IPS DF 4.7 (cell line): Measurements from ENCODE around the gene COL18A1.
A peak's percentile ranks its signal among the peaks of the same experiment; 100 is the strongest.
"Not testable (repeated sequence)": the region's sequence is repeated elsewhere in the genome, so short reads cannot be mapped to it uniquely, and the experiment has no call there.

ENCODE experiments used
- DNase-seq: peaks from one replicate; pipeline ENCODE4 v3.0.0-alpha.2; 2013; ENCODE audit warnings: low spot score; ENCODE audit errors: extremely low read depth

The COL18A1 gene

DNA sequence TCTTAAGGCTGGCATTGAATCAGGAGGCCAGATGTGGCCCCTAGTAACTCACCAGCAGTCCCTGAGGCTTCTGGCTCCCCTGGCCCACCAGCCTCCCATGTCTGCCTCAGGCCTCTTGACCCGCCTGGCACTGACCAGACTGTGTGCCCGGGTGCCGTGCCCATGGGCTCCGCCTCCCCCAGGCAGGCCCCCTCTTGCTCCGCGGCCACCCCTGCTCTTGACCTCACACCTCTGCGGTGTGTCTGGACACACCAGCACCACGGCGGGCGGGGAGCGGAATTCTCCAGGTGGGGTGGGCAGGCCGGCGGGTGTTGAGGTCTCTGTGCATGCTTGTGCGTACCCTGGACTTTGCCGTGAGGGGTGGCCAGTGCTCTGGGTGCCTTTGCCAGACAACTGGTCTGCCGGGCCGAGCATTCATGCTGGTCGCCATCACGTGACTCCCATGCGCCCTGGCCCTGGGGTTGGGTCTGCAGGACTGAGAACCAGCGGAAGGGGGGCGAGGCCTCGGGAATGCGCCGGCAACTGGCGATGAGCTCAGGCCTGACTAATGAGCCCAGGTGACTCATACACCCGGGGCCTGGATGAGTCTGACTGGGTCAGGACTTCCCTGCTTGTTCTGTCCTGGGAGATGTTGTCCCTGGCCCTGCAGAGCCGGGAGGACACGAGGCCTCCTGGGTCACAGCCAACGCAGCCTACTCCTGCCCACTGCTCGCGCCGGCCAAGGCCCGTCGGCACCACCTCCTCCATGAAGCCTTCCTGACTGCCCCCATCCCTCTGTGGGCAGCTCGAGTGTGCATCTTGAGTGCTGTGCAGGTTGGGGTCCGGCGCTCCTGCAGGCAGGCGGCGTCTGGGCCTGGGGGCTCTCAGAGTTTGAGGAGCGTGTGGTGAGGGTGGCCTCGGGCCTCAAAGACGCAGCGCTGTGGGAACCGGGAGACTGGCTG, 22.6 kb downstream of the COL18A1 start:
- DNase-seq: no peak

DNA sequence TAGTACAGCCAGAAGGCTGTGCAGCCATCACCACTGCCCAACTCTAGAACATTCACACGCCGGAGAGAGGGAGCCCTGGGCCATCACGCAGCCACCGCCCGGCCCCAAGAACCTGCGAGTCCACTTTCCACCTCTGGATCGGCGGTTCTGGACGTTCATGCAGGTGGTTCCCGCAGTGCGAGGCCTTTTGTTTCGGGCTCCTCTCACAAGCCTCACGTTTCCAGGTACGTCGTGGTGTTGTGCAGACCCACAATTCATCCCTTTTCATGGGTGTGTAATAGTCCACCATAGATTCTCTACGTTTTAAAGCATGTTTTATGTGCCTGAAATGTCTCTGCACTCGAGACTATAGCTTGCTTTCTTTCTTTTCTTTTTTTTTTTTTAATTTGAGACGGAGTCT, 23.6 kb downstream of the COL18A1 start:
- no peak for DNase-seq

DNA sequence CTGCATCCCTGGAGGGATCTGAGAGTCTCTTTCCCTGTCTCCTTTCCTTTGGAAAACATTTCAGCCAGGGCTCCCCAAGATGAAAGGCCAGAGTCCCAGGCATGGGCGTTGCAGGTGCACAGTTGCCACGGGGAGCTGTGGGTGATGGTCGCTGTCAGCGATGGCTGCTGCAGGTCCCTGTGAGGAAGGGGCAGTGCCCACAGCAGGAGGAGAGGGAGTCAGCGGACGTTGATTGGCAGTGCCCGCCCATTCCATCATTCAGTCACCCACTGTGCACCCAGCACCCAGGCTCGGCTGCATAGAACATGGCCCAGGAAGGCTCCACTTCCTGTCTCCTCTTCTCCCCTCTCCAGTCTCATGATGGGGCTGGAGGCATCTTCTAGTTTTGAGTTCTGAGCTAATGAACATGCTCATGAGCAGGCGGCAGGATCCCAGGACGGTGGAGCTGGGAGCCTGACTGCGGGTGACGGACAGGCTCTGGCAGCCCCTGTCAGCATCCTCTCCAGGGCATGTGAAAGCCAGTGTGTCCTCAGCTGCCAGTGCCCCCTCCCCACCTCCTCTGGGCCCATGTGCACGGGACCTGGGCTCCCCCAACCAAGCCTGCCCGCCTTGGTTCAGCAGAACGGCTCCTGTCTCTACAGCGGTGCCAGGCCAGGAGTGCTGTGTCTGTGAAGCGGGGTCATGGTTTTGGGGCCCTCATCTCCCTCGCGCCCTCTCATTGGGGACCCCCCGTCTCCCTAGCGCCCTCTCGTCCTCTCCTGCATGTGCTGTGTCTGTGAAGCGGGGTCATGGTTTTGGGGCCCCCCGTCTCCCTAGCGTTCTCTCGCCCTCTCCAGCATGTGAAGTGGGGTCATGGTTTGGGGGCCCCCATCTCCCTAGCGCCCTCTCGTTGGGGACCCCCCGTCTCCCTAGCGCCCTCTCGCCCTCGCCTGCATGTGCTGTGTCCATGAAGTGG, 24.5 kb downstream of the COL18A1 start:
- DNase-seq: no peak

DNA sequence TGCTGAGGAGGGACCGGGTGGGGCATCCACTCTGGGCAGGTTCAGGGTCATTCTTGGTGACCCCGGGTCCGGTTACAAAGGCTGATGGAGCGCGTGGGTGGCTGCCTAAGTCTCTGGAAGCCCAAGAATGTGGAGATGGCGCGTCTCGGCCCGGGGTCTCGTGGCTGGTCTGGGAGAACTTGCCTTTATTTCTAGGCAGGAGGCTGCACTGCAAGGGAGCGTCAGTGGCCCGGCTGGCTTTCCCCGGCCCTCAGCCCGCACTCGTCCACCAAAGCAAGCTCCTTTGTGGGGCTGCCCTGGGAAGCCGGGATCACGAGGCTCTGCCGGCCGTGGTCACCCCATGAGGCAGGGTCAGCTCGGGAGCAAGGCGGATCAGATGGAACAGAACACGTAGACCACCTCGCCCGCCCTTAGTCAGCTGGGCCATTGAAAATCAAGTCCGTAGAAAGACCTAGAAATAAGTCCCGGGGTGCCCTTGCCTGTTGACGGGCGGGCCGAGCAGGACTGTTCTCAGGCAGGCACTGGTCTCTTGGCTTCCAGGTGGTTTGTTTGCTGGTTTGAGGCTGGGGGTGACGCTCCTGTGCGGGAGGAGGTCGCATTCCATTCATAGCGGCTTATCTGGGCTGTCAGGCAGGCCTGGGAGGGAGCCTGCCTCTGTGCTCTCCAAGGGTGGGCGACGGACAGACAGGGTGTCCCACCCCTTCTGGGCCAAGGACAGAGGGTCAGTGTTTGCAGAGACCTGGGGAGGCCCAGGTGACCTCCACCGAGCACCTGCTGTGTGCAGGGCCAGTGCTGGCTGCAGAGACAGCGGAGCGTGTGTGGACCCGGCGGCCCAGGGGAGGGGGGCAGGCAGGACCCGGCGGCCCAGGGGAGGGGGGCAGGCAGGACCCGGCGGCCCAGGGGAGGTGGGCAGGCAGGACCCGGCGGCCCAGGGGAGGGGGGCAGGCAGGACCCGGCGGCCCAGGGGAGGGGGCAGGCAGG, 25.8 kb downstream of the COL18A1 start:
- no peak for DNase-seq

DNA sequence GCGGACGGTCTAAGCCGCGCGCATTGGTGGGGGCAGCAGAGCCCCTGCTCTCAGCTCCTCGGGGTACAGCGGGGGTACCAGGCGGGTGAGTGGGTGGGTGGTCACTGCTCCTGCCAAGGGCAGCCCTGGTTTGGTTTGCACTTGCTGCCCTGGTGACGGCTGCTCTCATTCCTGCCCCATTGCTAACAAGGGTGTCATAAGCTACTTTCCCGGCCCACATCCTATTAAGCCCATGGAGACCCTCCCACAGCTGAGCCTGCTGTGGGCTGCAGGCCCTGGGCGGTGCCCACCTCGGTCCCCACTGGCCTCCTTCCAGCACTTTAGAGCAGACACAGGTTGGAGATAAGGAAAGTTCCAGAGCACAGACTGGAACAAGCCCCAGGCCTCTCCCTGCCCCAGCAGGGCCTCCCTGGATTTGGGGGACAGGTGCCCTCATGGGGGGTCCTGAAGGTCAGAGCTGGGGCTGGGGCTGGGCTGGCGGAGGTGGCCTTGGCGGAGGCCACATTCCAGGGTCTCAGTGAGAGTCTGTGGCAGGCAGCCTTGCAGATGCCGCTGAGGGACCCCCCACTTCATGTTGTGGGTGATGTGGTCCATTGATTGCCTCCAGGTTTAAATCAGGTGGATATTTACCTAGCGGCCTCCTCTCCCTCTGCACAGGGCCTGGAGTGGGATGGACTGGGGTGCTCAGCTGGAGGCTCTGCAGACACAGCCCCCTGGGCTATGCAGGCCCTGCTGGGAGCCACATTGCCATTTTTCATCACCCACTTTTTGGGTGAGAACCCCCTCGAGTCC, 27.0 kb downstream of the COL18A1 start:
- no peak for DNase-seq

- DNase-seq: no peak
Observed at GRCh38 chr21:45432575-45433255, 27.8 kb downstream of the COL18A1 start.

DNA sequence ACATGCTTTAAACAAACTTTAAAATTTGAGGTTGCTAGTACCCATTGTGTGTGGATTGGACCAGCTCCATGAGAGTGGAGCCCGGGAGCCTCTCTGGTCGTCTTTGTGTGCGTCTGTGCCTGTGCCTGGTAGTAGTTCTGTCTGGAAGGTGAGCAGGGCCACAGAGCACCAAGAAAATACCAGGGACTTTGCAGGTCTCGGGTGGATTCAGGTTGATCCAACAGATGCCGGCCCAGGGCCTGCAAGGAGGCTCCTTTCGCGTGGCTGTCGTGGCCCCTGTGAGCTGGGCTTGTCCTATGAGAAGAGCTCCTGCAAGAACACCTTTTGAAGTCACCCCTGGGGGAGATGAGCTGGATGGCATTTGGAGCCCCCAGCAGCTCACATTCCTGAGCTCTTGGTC, 28.3 kb downstream of the COL18A1 start:
- DNase-seq: no peak

- no peak for DNase-seq
Observed at GRCh38 chr21:45433911-45434644, 29.1 kb downstream of the COL18A1 start.

- no peak for DNase-seq
Observed at GRCh38 chr21:45434645-45435217, 29.8 kb downstream of the COL18A1 start.

DNA sequence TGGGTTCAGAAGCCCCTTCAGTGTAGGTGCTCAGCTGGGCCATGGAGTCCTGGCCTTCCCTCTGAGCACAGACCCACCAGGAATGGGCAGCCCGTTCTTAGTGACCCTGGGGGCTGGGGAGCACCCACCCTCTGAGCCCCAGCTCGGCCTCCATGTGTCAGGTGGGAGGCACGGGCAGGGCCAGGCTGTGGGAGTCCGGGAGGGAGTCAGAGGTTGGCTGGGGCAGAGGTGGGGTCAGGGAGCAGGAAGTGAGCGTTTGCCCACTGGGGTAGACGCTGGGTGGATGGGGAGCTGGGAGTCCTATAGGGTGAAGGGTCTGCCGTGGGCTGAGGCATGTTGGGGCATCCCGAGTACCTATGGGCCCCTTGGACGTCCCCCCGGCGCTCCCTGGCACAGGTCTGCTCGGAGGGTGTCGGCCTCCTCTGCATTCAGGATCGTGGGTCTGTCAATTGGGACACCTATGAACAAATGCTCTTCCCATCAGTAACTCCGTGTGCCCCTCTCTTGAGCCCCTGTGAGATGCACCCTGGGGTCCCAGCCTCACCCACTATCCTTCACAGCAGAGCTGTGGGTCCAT, 30.5 kb downstream of the COL18A1 start:
- DNase-seq: no peak

GRCh38 chr21:45436351-45437065, 31.5 kb downstream of the COL18A1 start:
- DNase-seq: no peak

- not testable (repeated sequence) for DNase-seq
Observed at GRCh38 chr21:45437844-45438243, 32.9 kb downstream of the COL18A1 start.

- DNase-seq: no peak
Observed at GRCh38 chr21:45438391-45439145, 33.6 kb downstream of the COL18A1 start.

DNA sequence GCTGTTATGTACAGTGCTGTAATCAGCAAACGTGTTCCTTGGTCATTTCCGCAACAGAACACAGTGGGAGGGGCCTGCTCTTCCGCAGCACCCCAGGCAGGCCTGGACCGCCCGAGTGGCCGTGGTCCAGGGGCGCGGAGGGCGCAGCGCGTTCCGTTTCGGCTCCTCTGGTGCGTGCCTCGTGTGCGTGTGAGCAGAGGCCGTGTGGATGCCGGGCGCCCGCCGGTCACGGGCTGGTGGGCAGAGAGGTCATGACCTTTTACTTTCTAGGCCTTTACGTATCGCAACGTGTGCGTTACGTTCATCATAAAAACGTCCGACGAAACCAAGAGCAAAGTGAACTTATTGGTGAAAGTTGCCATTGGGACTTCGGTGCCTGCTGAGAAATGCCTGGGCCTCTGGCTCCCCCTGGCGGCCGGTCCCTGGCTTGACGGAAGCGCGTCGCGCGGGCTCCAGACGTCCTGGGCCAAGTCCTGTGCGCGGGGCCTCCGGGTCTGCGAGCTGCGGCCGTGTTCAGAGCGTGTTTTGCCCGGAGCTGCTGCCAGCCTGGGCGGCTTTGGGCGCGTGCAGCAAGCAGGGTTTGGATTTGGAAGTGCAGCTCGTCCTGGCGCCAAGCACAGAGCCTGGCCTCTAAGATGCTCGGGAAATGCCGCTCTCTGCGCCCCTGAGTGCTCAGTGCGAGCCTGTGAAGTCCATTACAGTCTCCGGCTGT, 34.4 kb downstream of the COL18A1 start:
- peak; percentile 58 for DNase-seq

DNA sequence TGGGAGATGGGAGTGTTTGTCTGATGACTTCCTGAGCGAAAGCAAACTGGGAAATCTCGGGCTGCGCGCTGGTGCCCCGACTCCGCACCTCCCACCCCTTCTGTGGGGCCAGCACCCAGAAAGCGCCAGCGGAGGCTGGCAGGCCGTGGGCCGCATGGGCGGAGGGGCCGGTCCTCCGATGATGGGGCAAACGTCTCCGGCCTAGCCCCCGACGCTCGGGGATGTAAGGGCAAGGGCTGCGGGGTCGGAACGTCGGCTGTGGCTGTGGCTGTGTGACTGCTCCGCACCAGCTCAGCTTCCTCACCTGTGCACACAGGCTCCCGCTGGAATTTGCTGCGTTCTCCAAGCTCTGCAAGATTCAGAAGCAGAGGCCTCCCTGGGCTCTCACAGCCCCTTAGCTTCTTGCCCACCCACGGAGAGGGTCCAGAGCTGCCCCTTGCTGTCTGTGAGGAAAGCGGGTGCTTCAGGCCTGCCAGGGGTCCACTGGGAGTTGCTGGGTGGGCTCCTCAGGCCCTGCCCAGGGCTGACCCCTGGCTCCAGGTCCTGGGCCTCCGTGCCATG, 35.0 kb downstream of the COL18A1 start:
- DNase-seq: no peak
